SK-N-SH (cell line): ENCODE measurements around the gene RHCE. TPM values are rescaled to one million over a fixed set of nuclear protein-coding genes. Genes with fewer than 3 reads are reported as not detected.

Source experiments
- CTCF ChIA-PET: fragments of 300-600, 350-600 bp; formaldehyde crosslinking; extraction: SDS; loops from one replicate; lab custom pipeline; 2021; lab: Yijun Ruan, JAX
- POLR2A ChIA-PET: fragments of 350-600 bp; sonication (Branson Sonifier 250); formaldehyde crosslinking; extraction: SDS; loops from one replicate; lab custom pipeline; 2020; ENCODE audit warnings: antibody characterized with exemption, inconsistent platforms; lab: Yijun Ruan, JAX
- DNase-seq: peaks from one replicate; pipeline ENCODE4 v3.0.0; 2012
- H2AFZ ChIP-seq: fragments of 200-600 bp; sonication (generic); 2 replicates; pipeline ENCODE4 v1.8.1; 2016; ENCODE audit warnings: antibody characterized with exemption, mild to moderate bottlenecking, low read depth
- H3F3A ChIP-seq: fragments of 200-600 bp; sonication (generic); replicated peaks from 2 replicates; pipeline ENCODE3; 2016; ENCODE audit warnings: antibody characterized with exemption, mild to moderate bottlenecking; ENCODE audit not compliant: insufficient read depth
- H3K27ac ChIP-seq, 2 experiments: fragments of 200-500 bp in 1 of 2; fragments of 200-600 bp in 1 of 2; sonication (Bioruptor generic) in 1 of 2; sonication (generic), shearing (Covaris generic) in 1 of 2; 2 replicates each; pipeline versions ENCODE4 v1.5.1 to v1.6.1; 2014 to 2016; ENCODE audit warnings: low read depth in 2 of 2, inconsistent platforms in 1 of 2, low read length in 1 of 2, mild to moderate bottlenecking in 1 of 2, mixed read lengths in 1 of 2
- H3K27me3 ChIP-seq: fragments of 200-600 bp; sonication (generic), shearing (Covaris generic); 2 replicates; pipeline ENCODE4 v1.6.1; 2016; ENCODE audit warnings: mixed run types; ENCODE audit not compliant: insufficient read depth
- H3K36me3 ChIP-seq, 2 experiments: fragments of 200-500 bp in 1 of 2; fragments of 200-600 bp in 1 of 2; sonication (Bioruptor generic) in 1 of 2; sonication (generic) in 1 of 2; replicated peaks in 1 of 2; 2 replicates each; pipeline versions ENCODE3 to v1.5.1; 2014 to 2016; ENCODE audit warnings: low read length in 1 of 2, mild to moderate bottlenecking in 1 of 2; ENCODE audit not compliant: insufficient read depth in 2 of 2, control insufficient read depth in 1 of 2
- H3K4me1 ChIP-seq, 2 experiments: fragments of 200-500 bp in 1 of 2; fragments of 200-600 bp in 1 of 2; sonication (Bioruptor generic) in 1 of 2; sonication (generic), shearing (Covaris generic) in 1 of 2; 2 replicates each; pipeline versions ENCODE4 v1.5.1 to v1.6.1; 2014 to 2016; ENCODE audit warnings: low read depth in 1 of 2, low read length in 1 of 2, mixed run types in 1 of 2; ENCODE audit not compliant: insufficient read depth in 2 of 2, control insufficient read depth in 1 of 2
- H3K4me2 ChIP-seq: fragments of 200-600 bp; sonication (generic), shearing (Covaris generic); 2 replicates; pipeline ENCODE4 v1.6.1; 2017; ENCODE audit warnings: mixed run types
- H3K4me3 ChIP-seq, 2 experiments: fragments of 200-500 bp in 1 of 2; fragments of 200-600 bp in 1 of 2; sonication (Bioruptor generic) in 1 of 2; sonication (generic), shearing (Covaris generic) in 1 of 2; 2 replicates each; pipeline versions ENCODE4 v1.5.1 to v1.8.1; 2014 to 2016; ENCODE audit warnings: low read depth in 2 of 2, inconsistent platforms in 1 of 2, low read length in 1 of 2, mild to moderate bottlenecking in 1 of 2, mixed read lengths in 1 of 2, moderate library complexity in 1 of 2
- H3K79me2 ChIP-seq: fragments of 200-600 bp; sonication (generic); 2 replicates; pipeline ENCODE4 v1.8.1; 2017; ENCODE audit warnings: mild to moderate bottlenecking; ENCODE audit not compliant: insufficient read depth
- H3K9ac ChIP-seq: fragments of 200-600 bp; sonication (generic); 2 replicates; pipeline ENCODE4 v1.6.1; 2017; ENCODE audit warnings: mixed run types
- H3K9me2 ChIP-seq: fragments of 200-600 bp; sonication (generic); 2 replicates; pipeline ENCODE4 v1.6.1; 2017; ENCODE audit warnings: mixed run types
- H3K9me3 ChIP-seq: fragments of 200-600 bp; sonication (generic); 2 replicates; pipeline ENCODE4 v1.6.1; 2017; ENCODE audit warnings: mixed run types, mild to moderate bottlenecking, moderate library complexity
- H4K20me1 ChIP-seq: fragments of 200-600 bp; sonication (generic); 2 replicates; pipeline ENCODE4 v1.6.1; 2017; ENCODE audit warnings: mild to moderate bottlenecking, mixed run types; ENCODE audit not compliant: insufficient read depth
- CHD2 ChIP-seq: fragments of 150-350 bp; IDR thresholded peaks from 2 replicates; pipeline ENCODE4 v1.6.1; 2018; ENCODE audit warnings: low read length; ENCODE audit not compliant: partially characterized antibody
- CTCF ChIP-seq: fragments of 200-600 bp; sonication (generic); IDR thresholded peaks from 2 replicates; pipeline ENCODE4 v1.6.1; 2017; ENCODE audit warnings: antibody characterized with exemption, mild to moderate bottlenecking, moderate library complexity
- EP300 ChIP-seq, 2 experiments: IDR thresholded peaks; 2 replicates each; pipeline versions ENCODE4 v1.4.0 to v1.6.1; 2012; ENCODE audit warnings: borderline replicate concordance in 1 of 2, low read depth in 1 of 2, low read length in 1 of 2
- EZH2phosphoT487 ChIP-seq: fragments of 200-600 bp; sonication (generic); IDR thresholded peaks from 2 replicates; pipeline ENCODE4 v1.6.1; 2017; ENCODE audit warnings: low read depth, mixed run types, mild to moderate bottlenecking, antibody characterized with exemption, moderate library complexity, borderline replicate concordance
- FOSL2 ChIP-seq: IDR thresholded peaks from 2 replicates; pipeline ENCODE4 v1.4.0; 2012; ENCODE audit warnings: low read depth, mild to moderate bottlenecking, moderate library complexity, borderline replicate concordance
- FOXM1 ChIP-seq: IDR thresholded peaks from 2 replicates; pipeline ENCODE4 v1.4.0; 2012; ENCODE audit warnings: low read depth, mild to moderate bottlenecking
- GABPA ChIP-seq: IDR thresholded peaks from 2 replicates; pipeline ENCODE4 v1.4.0; 2012; ENCODE audit warnings: low read depth, mild to moderate bottlenecking
- GATA2 ChIP-seq: sonication (generic); formaldehyde crosslinking; IDR thresholded peaks from 2 replicates; pipeline ENCODE4 v1.5.0; 2020; ENCODE audit warnings: mild to moderate bottlenecking, missing genetic modification reagents
- IRF3 ChIP-seq: fragments of 150-350 bp; IDR thresholded peaks from 2 replicates; pipeline ENCODE4 v1.6.1; 2016; ENCODE audit warnings: mild to moderate bottlenecking, low read depth, low read length
- MEF2A ChIP-seq: IDR thresholded peaks from 2 replicates; pipeline ENCODE4 v1.4.0; 2012; ENCODE audit warnings: low read depth, borderline replicate concordance
- NRF1 ChIP-seq: IDR thresholded peaks from 2 replicates; pipeline ENCODE4 v1.6.1; 2012; ENCODE audit warnings: low read depth, mild to moderate bottlenecking, low read length
- POLR2AphosphoS5 ChIP-seq: IDR thresholded peaks from 2 replicates; pipeline ENCODE4 v1.6.1; 2012; ENCODE audit warnings: low read depth, low read length
- RAD21 ChIP-seq: IDR thresholded peaks from 2 replicates; pipeline ENCODE4 v1.6.1; 2012; ENCODE audit warnings: mild to moderate bottlenecking, low read length
- RCOR1 ChIP-seq: fragments of 150-350 bp; IDR thresholded peaks from 2 replicates; pipeline ENCODE4 v1.6.1; 2017; ENCODE audit warnings: antibody characterized with exemption, low read length
- RXRA ChIP-seq: IDR thresholded peaks from 2 replicates; pipeline ENCODE4 v1.4.0; 2012; ENCODE audit warnings: low read depth, mild to moderate bottlenecking, borderline replicate concordance
- SMC3 ChIP-seq: IDR thresholded peaks from 2 replicates; pipeline ENCODE4 v1.6.1; 2012; ENCODE audit warnings: low read depth, low read length, improper control_type of control experiment
- TAF1 ChIP-seq: IDR thresholded peaks from 2 replicates; pipeline ENCODE4 v1.6.1; 2012; ENCODE audit warnings: low read depth, mild to moderate bottlenecking, low read length, moderate library complexity, borderline replicate concordance
- YY1 ChIP-seq: IDR thresholded peaks from 2 replicates; pipeline ENCODE4 v1.4.0; 2012; ENCODE audit warnings: low read depth, mild to moderate bottlenecking
- WGBS: methylation state at CpG from one replicate; pipeline ENCODE4 v1.1.6; 2017; ENCODE audit warnings: low lambda C conversion rate; 5-methylcytosine and 5-hydroxymethylcytosine counted together
- polyA plus RNA-seq, 3 experiments: library from polyadenylated mRNA; depleted of rRNA; stranded (reverse); fragments of >200 nt; gene quantifications; 2 replicates each; pipeline ENCODE4 v1.2.3, GENCODE V29; 2012
- TF ChIP-seq, protein P1 (sequence below): IDR thresholded peaks from 2 replicates; pipeline ENCODE4; 2012
- TF ChIP-seq, protein P2 (sequence below): IDR thresholded peaks from 2 replicates; pipeline ENCODE4 v1.6.1; 2012; ENCODE audit warnings: mild to moderate bottlenecking, low read depth, low read length, moderate library complexity

RHCE gene
- polyA plus RNA-seq, 1 of the 3 experiments (the other 2 are of a cell fraction), result 0.54 TPM

DNA sequence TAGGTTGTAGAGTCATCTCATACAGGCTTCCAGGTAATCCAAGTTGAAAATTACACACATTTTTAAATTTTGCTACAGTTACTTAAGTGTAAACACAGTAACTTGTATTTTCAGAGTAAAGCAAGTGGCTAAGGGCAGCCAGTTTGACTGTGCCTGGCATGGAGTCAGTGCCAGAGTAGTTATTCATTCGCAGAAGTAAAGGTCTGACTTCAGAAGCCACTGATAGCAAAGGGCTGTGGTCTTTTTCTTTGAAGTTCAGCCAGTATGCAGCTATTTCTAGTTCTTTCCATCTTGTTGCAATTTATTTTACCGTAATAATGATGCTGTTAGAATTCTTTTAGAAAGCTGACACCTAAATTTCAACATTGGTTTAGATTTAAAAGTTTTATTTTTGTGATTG, 73.1 kb downstream of the RHCE start:
- Histone ChIP-seq H3K9me3 (no peaks in the 10 kb centered on the region), H3K4me1 (peaks cover 0 to 8% of the 10 kb centered on the region in 2 experiments; a peak in 3 of 4 replicates), H3K27ac (no peak overlapping the region), H3K36me3 (peaks cover 19 to 85% of the 10 kb centered on the region in 2 experiments), H3F3A (peaks cover 27% of the 10 kb centered on the region), H4K20me1 (peaks cover 10% of the 10 kb centered on the region; the same call in 1 of the 2 replicates), H3K4me3 (no peak overlapping the region), H3K4me2 (no peak overlapping the region), H3K9me2 (no peaks in the 10 kb centered on the region), H3K79me2 (peaks cover 98% of the 10 kb centered on the region), H3K9ac (no peak overlapping the region), H2AFZ (no peak overlapping the region), H3K27me3 (no peaks in the 10 kb centered on the region)
- TF ChIP-seq, protein P1, sequence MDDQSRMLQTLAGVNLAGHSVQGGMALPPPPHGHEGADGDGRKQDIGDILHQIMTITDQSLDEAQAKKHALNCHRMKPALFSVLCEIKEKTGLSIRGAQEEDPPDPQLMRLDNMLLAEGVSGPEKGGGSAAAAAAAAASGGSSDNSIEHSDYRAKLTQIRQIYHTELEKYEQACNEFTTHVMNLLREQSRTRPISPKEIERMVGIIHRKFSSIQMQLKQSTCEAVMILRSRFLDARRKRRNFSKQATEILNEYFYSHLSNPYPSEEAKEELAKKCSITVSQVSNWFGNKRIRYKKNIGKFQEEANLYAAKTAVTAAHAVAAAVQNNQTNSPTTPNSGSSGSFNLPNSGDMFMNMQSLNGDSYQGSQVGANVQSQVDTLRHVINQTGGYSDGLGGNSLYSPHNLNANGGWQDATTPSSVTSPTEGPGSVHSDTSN, result no peak
- TF ChIP-seq NRF1 (no peak), RCOR1 (no peak), SMC3 (no peak), CTCF (no peak), GABPA (no peak), CHD2 (no peak), EZH2phosphoT487 (no peak), GATA2 (CRISPR knock-in tag) (no peak), FOXM1 (no peak), RAD21 (no peak), FOSL2 (no peak), TAF1 (no peak), IRF3 (no peak), MEF2A (no peak), YY1 (no peak), RXRA (no peak), EP300 (IDR thresholded peaks at IDR 0.05; ENCODE audit: borderline replicate concordance in 1 of 2, low read depth in 1 of 2, low read length in 1 of 2) (no peak), POLR2AphosphoS5 (no peak)
- TF ChIP-seq, protein P2, sequence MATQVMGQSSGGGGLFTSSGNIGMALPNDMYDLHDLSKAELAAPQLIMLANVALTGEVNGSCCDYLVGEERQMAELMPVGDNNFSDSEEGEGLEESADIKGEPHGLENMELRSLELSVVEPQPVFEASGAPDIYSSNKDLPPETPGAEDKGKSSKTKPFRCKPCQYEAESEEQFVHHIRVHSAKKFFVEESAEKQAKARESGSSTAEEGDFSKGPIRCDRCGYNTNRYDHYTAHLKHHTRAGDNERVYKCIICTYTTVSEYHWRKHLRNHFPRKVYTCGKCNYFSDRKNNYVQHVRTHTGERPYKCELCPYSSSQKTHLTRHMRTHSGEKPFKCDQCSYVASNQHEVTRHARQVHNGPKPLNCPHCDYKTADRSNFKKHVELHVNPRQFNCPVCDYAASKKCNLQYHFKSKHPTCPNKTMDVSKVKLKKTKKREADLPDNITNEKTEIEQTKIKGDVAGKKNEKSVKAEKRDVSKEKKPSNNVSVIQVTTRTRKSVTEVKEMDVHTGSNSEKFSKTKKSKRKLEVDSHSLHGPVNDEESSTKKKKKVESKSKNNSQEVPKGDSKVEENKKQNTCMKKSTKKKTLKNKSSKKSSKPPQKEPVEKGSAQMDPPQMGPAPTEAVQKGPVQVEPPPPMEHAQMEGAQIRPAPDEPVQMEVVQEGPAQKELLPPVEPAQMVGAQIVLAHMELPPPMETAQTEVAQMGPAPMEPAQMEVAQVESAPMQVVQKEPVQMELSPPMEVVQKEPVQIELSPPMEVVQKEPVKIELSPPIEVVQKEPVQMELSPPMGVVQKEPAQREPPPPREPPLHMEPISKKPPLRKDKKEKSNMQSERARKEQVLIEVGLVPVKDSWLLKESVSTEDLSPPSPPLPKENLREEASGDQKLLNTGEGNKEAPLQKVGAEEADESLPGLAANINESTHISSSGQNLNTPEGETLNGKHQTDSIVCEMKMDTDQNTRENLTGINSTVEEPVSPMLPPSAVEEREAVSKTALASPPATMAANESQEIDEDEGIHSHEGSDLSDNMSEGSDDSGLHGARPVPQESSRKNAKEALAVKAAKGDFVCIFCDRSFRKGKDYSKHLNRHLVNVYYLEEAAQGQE, result no peak
- 100% methylated on average over 2 of the region's 2 CpGs for WGBS
- ChIA-PET CTCF (no interaction called here), POLR2A (no interaction called here)
- no peak for DNase-seq
